CD4-positive, alpha-beta T cell treated with Interleukin-2 at 100 ng/mL for 4 hours (primary cell): ENCODE results near the gene TNFRSF8.

Source experiments
- DNase-seq: peaks from one replicate; pipeline ENCODE4 v3.0.0-alpha.2; 2020; ENCODE audit warnings: low spot score

Gene TNFRSF8

GRCh38 chr1:12060500-12060899 lies 2.6 kb upstream of the TNFRSF8 start:
- no peak for DNase-seq

GRCh38 chr1:12064073-12064969 lies 1.2 kb downstream of the TNFRSF8 start:
- no peak for DNase-seq

GRCh38 chr1:12065872-12066271 lies 2.8 kb downstream of the TNFRSF8 start:
- peak; percentile 21 for DNase-seq

- DNase-seq, result peak; percentile 27
These were observed 5.1 kb downstream of the TNFRSF8 start for GRCh38 chr1:12067900-12068821.

GRCh38 chr1:12069623-12070244 lies 6.6 kb downstream of the TNFRSF8 start:
- no peak for DNase-seq

GRCh38 chr1:12071892-12072291 lies 8.8 kb downstream of the TNFRSF8 start:
- DNase-seq, result no peak

- DNase-seq, result no peak
These were observed 9.6 kb downstream of the TNFRSF8 start for GRCh38 chr1:12072741-12073140.

- no peak for DNase-seq
These were observed 10.7 kb downstream of the TNFRSF8 start for GRCh38 chr1:12073796-12074195.

GRCh38 chr1:12075195-12076114 lies 12.4 kb downstream of the TNFRSF8 start:
- DNase-seq, result no peak

GRCh38 chr1:12076425-12077005 lies 13.4 kb downstream of the TNFRSF8 start:
- DNase-seq, result no peak

- no peak for DNase-seq
These were observed 15.5 kb downstream of the TNFRSF8 start for GRCh38 chr1:12078575-12078937.

- peak; percentile 47 for DNase-seq
These were observed 16.1 kb downstream of the TNFRSF8 start for GRCh38 chr1:12078938-12079861.

- DNase-seq, result no peak
These were observed 17.1 kb downstream of the TNFRSF8 start for GRCh38 chr1:12080156-12080555.

GRCh38 chr1:12080773-12081556 lies 17.9 kb downstream of the TNFRSF8 start:
- no peak for DNase-seq

GRCh38 chr1:12081648-12082396 lies 18.7 kb downstream of the TNFRSF8 start:
- DNase-seq, result no peak

- DNase-seq, result no peak
These were observed 19.9 kb downstream of the TNFRSF8 start for GRCh38 chr1:12082988-12083387.

GRCh38 chr1:12083766-12084165 lies 20.7 kb downstream of the TNFRSF8 start:
- no peak for DNase-seq

- DNase-seq, result no peak
These were observed 22.6 kb downstream of the TNFRSF8 start for GRCh38 chr1:12085643-12086260.
